ENCODE measurements around the gene BIK.

GRCh38 chr22:43154887-43155536 lies 44.5 kb downstream of the BIK start:
- TF ChIP-seq CTCF (IDR thresholded peaks at IDR 0.05; ENCODE audit: borderline replicate concordance, extremely low read depth, low read length, poor library complexity, severe bottlenecking), result no peak
- TF ChIP-seq EZH2 (IDR thresholded peaks at IDR 0.05; ENCODE audit: borderline replicate concordance, low read depth, low read length, severe bottlenecking), result no peak

Data from DND-41 (cell line).